K562 (cell line): ENCODE results near the gene IRX5. TPM values are rescaled to one million over a fixed set of nuclear protein-coding genes. Genes with fewer than 3 reads are reported as not detected.

ENCODE experiments used
- ATAC-seq: fragments of 200-7000 bp; cut with Tn5 transposase; 3 replicates; pipeline ENCODE4 v1.9.1; 2020; ENCODE audit warnings: moderate library complexity
- BruUV-seq: library from RNA; stranded (reverse); fragments of 400-500 nt; replicated peaks from 2 replicates; lab custom pipeline; 2021; lab: Mats Ljungman, UMichigan
- CTCF ChIA-PET: fragments of 300-600 bp; formaldehyde crosslinking; extraction: SDS; loops from one replicate; lab custom pipeline; 2021; ENCODE audit warnings: low intra/inter-chr PET ratio; lab: Yijun Ruan, JAX
- POLR2A ChIA-PET: fragments of 300-600, 350-650 bp; sonication (Branson Sonifier 250); formaldehyde crosslinking; extraction: SDS; loops from one replicate; lab custom pipeline; 2021; ENCODE audit warnings: antibody characterized with exemption, inconsistent platforms; lab: Yijun Ruan, JAX
- DNase-seq, 4 experiments: peaks; one replicate each; pipeline versions ENCODE4 v3.0.0 to v3.0.0-alpha.2; 2011 to 2018; ENCODE audit warnings: low spot score in 3 of 4, mixed read lengths in 3 of 4; ENCODE audit errors: extremely low read depth in 1 of 4
- FAIRE-seq: peaks from 2 replicates; lab custom pipeline; 2011; peaks lifted over from hg19 to GRCh38; lab: Jason Lieb, UNC
- H2AFZ ChIP-seq: 2 replicates; pipeline ENCODE4 v1.6.0; 2011; ENCODE audit warnings: low read depth, low read length, control low read depth, inconsistent platforms
- H3K27ac ChIP-seq: fragments of 200-600 bp; 3 replicates; pipeline ENCODE4 v1.8.0; 2011; ENCODE audit warnings: low read depth, mild to moderate bottlenecking, control low read depth, inconsistent platforms, low read length, moderate library complexity, mixed read lengths; ENCODE audit errors: extremely low read depth
- H3K27me3 ChIP-seq, 2 experiments: fragments of 300-600 bp in 1 of 2; 2 replicates in 1 of 2; 3 replicates in 1 of 2; pipeline versions ENCODE4 v1.6.0 to v1.8.0; 2011; ENCODE audit warnings: inconsistent platforms in 2 of 2, low read length in 2 of 2, mild to moderate bottlenecking in 1 of 2, mixed read lengths in 1 of 2, moderate library complexity in 1 of 2; ENCODE audit not compliant: control insufficient read depth in 2 of 2, insufficient read depth in 2 of 2
- H3K36me3 ChIP-seq: fragments of 300-600 bp; 3 replicates; pipeline ENCODE4 v1.8.0; 2011; ENCODE audit warnings: mild to moderate bottlenecking, low read length, inconsistent platforms; ENCODE audit not compliant: control insufficient read depth, insufficient read depth
- H3K4me1 ChIP-seq, 2 experiments: fragments of 200-600 bp in 1 of 2; replicated peaks in 1 of 2; 2 replicates in 1 of 2; 3 replicates in 1 of 2; pipeline versions ENCODE4 v1.5.1 to v1.8.0; 2011; ENCODE audit warnings: inconsistent platforms in 2 of 2, low read length in 2 of 2, mild to moderate bottlenecking in 1 of 2, mixed read lengths in 1 of 2, moderate library complexity in 1 of 2; ENCODE audit not compliant: control insufficient read depth in 2 of 2, insufficient read depth in 2 of 2
- H3K4me2 ChIP-seq: 2 replicates; pipeline ENCODE4 v1.6.1; 2011; ENCODE audit warnings: low read length, control low read depth, inconsistent platforms, mixed read lengths; ENCODE audit not compliant: insufficient read depth
- H3K4me3 ChIP-seq: fragments of 200-600 bp; sonication (generic), shearing (Covaris generic); 2 replicates; pipeline ENCODE4 v1.5.1; 2016; ENCODE audit warnings: control low read depth, inconsistent platforms
- H3K79me2 ChIP-seq: fragments of 200-600 bp; 3 replicates; pipeline ENCODE4 v1.8.0; 2011; ENCODE audit warnings: low read length, inconsistent platforms; ENCODE audit not compliant: control insufficient read depth, insufficient read depth
- H3K9ac ChIP-seq, 2 experiments: 2 replicates each; pipeline versions ENCODE4 v1.6.0 to v1.6.1; 2011; ENCODE audit warnings: low read depth in 2 of 2, low read length in 2 of 2, control low read depth in 1 of 2, inconsistent platforms in 1 of 2, mild to moderate bottlenecking in 1 of 2, mixed read lengths in 1 of 2; ENCODE audit not compliant: insufficient read depth in 1 of 2
- H3K9me1 ChIP-seq: one replicate; pipeline ENCODE4 v1.6.0; 2011; ENCODE audit warnings: inconsistent platforms, mild to moderate bottlenecking, low read length, moderate library complexity; ENCODE audit not compliant: control insufficient read depth, insufficient read depth
- H3K9me3 ChIP-seq: replicated peaks from 2 replicates; pipeline ENCODE4 v1.5.1; 2011; ENCODE audit warnings: low read depth, low read length, inconsistent platforms; ENCODE audit not compliant: control insufficient read depth, insufficient read depth
- H4K20me1 ChIP-seq: replicated peaks from 2 replicates; pipeline ENCODE4 v1.6.1; 2011; ENCODE audit warnings: low read length, inconsistent platforms, mixed read lengths; ENCODE audit not compliant: control insufficient read depth, insufficient read depth
- CBFA2T3 ChIP-seq: fragments of 450-650 bp; IDR thresholded peaks from 2 replicates; pipeline ENCODE4 v1.6.1; 2017
- CREM ChIP-seq: IDR thresholded peaks from 2 replicates; pipeline ENCODE4 v1.6.1; 2014; ENCODE audit warnings: antibody characterized with exemption, low read depth
- ERF ChIP-seq: fragments of 450-650 bp; formaldehyde crosslinking; IDR thresholded peaks from 2 replicates; pipeline ENCODE4 v1.4.0; 2020; ENCODE audit warnings: mild to moderate bottlenecking, mixed read lengths
- HDAC6 ChIP-seq: IDR thresholded peaks from 2 replicates; pipeline ENCODE4 v1.6.1; 2012; ENCODE audit warnings: low read depth, mild to moderate bottlenecking, control low read depth, inconsistent platforms, low read length, moderate library complexity
- NCOA6 ChIP-seq: fragments of 450-650 bp; IDR thresholded peaks from 2 replicates; pipeline ENCODE4 v1.6.1; 2017; ENCODE audit warnings: mild to moderate bottlenecking
- SIN3B ChIP-seq: fragments of 450-650 bp; IDR thresholded peaks from 2 replicates; pipeline ENCODE4 v1.6.1; 2017; ENCODE audit warnings: low read depth, mild to moderate bottlenecking, moderate library complexity
- SUPT5H ChIP-seq: fragments of 450-650 bp; IDR thresholded peaks from 2 replicates; pipeline ENCODE4 v1.6.1; 2016
- TAL1 ChIP-seq: fragments of 450-650 bp; IDR thresholded peaks from 2 replicates; pipeline ENCODE4 v1.6.1; 2016; ENCODE audit warnings: mild to moderate bottlenecking
- UBTF ChIP-seq, 2 experiments: IDR thresholded peaks; 2 replicates each; pipeline ENCODE4 v1.6.1; 2012; ENCODE audit warnings: improper control_type of control experiment in 2 of 2, low read depth in 2 of 2, low read length in 2 of 2, borderline replicate concordance in 1 of 2
- ZNF232 ChIP-seq: sonication (generic); formaldehyde crosslinking; IDR thresholded peaks from 2 replicates; pipeline ENCODE4 v1.8.0; 2022; ENCODE audit warnings: mild to moderate bottlenecking, missing genetic modification reagents
- ZNF780A ChIP-seq: fragments of 250-450 bp; sonication (Bioruptor Pico); IDR thresholded peaks from 2 replicates; pipeline ENCODE4 v1.5.0; 2021; ENCODE audit warnings: mild to moderate bottlenecking
- WGBS: fragments of 100-300 bp; shearing (Covaris generic); methylation state at CpG from one replicate; pipeline ENCODE4 v1.1.6; 2016; ENCODE audit warnings: low coverage, mixed read lengths; ENCODE audit not compliant: insufficient coverage; ENCODE audit errors: missing lambda C conversion rate; 5-methylcytosine and 5-hydroxymethylcytosine counted together
- in situ Hi-C: fragments of 300-500 bp; cut with MboI; formaldehyde crosslinking; loops from 4 replicates; pipeline ENCODE4 v1.15.0; 2018; ENCODE audit warnings: inconsistent platforms, mixed read lengths
- intact Hi-C: fragments of 100-400 bp; cut with micrococcal nuclease; formaldehyde crosslinking; loops from 2 replicates; pipeline ENCODE4 v1.14.2; 2022
- polyA plus RNA-seq, 8 experiments: library from polyadenylated mRNA; depleted of rRNA in 4 of 8; stranded (reverse) in 5 of 8; unstranded in 3 of 8; fragments of >200 nt; fragmentation: Nextera tagmentation in 2 of 8; fragmentation: Illumina TruSeq in 1 of 8; extraction: Ambion mirVana in 2 of 8; extraction: Trizol in 1 of 8; gene quantifications; 2 replicates each; pipeline versions ENCODE4 v1.2.1 to v1.2.3, GENCODE V29; 2011 to 2014; ENCODE audit warnings: inconsistent platforms in 1 of 8, missing spikeins in 1 of 8
- total RNA-seq, 7 experiments: library from RNA; depleted of rRNA in 6 of 7; stranded (reverse); fragments of >200 nt in 6 of 7; fragmentation: Illumina TruSeq in 2 of 7; extraction: Trizol in 2 of 7; gene quantifications; 2 replicates each; pipeline versions ENCODE4 v1.2.1 to v1.2.3, GENCODE V29; 2011 to 2021; ENCODE audit warnings: low replicate concordance in 1 of 7
- TF ChIP-seq, protein P1 (sequence below): fragments of 450-650 bp; formaldehyde crosslinking; IDR thresholded peaks from 2 replicates; pipeline ENCODE4 v1.4.0; 2020; ENCODE audit warnings: mild to moderate bottlenecking
- TF ChIP-seq, protein P2 (sequence below): sonication (generic); formaldehyde crosslinking; IDR thresholded peaks from 2 replicates; pipeline ENCODE4 v1.8.0; 2022; ENCODE audit warnings: missing genetic modification reagents, mild to moderate bottlenecking, moderate library complexity, borderline replicate concordance

The IRX5 gene
- total and polyA plus RNA-seq, 9 of the 15 experiments (the other 6 are each of a cell fraction or from before 2014, with no cell fraction given), result 0.20 to 4.2 (median 0.94) TPM

DNA sequence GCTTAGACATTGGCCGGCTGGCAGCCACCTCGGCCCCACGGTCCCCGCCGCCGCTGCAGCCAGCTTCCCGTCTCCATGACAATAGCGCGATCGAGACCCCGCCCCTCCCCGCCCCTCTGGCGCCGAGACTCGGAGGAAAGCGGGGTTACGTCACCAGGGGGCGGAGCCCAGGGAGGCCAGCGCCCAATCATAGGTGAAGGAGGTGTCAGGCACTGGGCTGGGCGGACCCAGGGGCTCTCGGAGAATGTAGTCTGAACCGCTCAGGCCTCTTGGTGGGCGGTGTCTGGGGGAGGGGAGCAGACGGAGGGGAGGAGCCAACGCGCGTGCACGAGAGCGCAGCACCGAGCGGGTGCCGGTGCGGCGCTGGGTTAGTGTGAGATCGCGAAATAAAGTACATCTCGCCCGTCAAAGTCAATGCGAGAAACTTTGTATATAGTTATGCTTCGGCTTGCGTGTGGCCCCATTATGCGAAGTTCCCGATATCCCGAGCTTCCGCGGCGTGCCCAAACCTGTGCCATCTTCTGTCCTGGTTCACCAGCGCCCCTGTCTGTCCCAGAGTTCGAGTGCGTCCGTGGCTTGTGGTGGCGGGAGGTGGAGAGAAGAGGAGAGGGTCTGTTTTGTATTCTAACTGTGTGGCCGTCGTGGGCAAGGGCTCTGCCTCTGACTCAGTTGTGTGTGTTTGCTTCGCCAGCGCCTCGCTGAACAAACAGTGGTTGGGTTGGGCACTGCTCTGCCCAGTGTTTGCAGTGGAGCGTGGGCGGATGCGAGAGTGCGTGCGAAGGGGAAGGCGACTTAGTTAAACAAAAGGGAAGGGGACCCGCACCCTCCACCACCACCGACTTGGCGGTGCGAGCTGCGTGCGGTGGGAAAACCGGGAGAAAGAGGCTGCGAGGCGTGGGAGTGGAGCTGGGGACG, 1.3 kb upstream of the IRX5 start (continued):
- TF ChIP-seq NCOA6, result peak; percentile 32; the same call in 1 of the 2 replicates

GRCh38 chr16:54930869-54931119, 129 bp downstream of the IRX5 start:
- peaks cover 29% of the 10 kb centered on the region for H3K79me2 ChIP-seq
- peak overlapping the region; percentile 92 for H2AFZ ChIP-seq
- H3K27me3 ChIP-seq, result no peaks in the 10 kb centered on the region
- FAIRE-seq (no peak), ATAC-seq (peak; percentile 1; the same call in 2 of the 3 replicates), DNase-seq (no peak)
- H4K20me1 ChIP-seq, result peaks cover 5% of the 10 kb centered on the region; the same call in 1 of the 2 replicates
- peak overlapping the region; percentile 68 to 95; a peak in 3 of 4 replicates for H3K9ac ChIP-seq
- CTCF ChIA-PET, result interaction anchor here (0.7 kb wide), 1 partner anchor 276 kb away, joined by 3 read pairs; no protein-coding TSS in a partner anchor
- intact Hi-C loops (no loop called here), in situ Hi-C loops (no loop called here)
- H3K9me3 ChIP-seq, result 0 out of 2 replicates have a peak, but pooled peaks cover 1% of the 10 kb centered on the region
- WGBS, result no CpG with 5 or more reads among the region's 24 CpGs
- peak overlapping the region; percentile 97 for H3K4me2 ChIP-seq
- no peaks in the 10 kb centered on the region for H3K9me1 ChIP-seq
- H3K27ac ChIP-seq, result peak overlapping the region; percentile 59; the same call in 2 of the 3 replicates
- POLR2A ChIA-PET, result no interaction called here
- H3K36me3 ChIP-seq, result peaks cover 7% of the 10 kb centered on the region; the same call in 1 of the 3 replicates
- no TSS peak for BruUV-seq
- peaks cover 23 to 37% of the 10 kb centered on the region in 2 experiments for H3K4me1 ChIP-seq
- peak overlapping the region; percentile 80 for H3K4me3 ChIP-seq
- TF ChIP-seq ERF (CRISPR knock-in tag) (0 out of 2 replicates have a peak, but pooled peaks have one; percentile 39), CBFA2T3 (no peak), HDAC6 (no peak), CREM (no peak), ZNF232 (CRISPR knock-in tag) (no peak), UBTF (IDR thresholded peaks at IDR 0.05; ENCODE audit: borderline replicate concordance in 1 of 2, low read depth in 2 of 2, low read length in 2 of 2) (0 out of 4 replicates have a peak, but pooled peaks of 1 of the 2 experiments have one; percentile 2), ZNF780A (CRISPR knock-in tag) (no peak), TAL1 (no peak), SIN3B (0 out of 2 replicates have a peak, but pooled peaks have one; percentile 13), SUPT5H (no peak)
- TF ChIP-seq, protein P1, sequence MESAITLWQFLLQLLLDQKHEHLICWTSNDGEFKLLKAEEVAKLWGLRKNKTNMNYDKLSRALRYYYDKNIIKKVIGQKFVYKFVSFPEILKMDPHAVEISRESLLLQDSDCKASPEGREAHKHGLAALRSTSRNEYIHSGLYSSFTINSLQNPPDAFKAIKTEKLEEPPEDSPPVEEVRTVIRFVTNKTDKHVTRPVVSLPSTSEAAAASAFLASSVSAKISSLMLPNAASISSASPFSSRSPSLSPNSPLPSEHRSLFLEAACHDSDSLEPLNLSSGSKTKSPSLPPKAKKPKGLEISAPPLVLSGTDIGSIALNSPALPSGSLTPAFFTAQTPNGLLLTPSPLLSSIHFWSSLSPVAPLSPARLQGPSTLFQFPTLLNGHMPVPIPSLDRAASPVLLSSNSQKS (CRISPR knock-in tag), result no peak
- TF ChIP-seq, protein P2, sequence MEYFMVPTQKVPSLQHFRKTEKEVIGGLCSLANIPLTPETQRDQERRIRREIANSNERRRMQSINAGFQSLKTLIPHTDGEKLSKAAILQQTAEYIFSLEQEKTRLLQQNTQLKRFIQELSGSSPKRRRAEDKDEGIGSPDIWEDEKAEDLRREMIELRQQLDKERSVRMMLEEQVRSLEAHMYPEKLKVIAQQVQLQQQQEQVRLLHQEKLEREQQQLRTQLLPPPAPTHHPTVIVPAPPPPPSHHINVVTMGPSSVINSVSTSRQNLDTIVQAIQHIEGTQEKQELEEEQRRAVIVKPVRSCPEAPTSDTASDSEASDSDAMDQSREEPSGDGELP (CRISPR knock-in tag), result no peak; the same call in 1 of the 2 replicates
